ENCODE data around the gene LRRC14B. TPM values are rescaled to one million over a fixed set of nuclear protein-coding genes. Genes with fewer than 3 reads are reported as not detected.
"Not testable (repeated sequence)": the region's sequence is repeated elsewhere in the genome, so short reads cannot be mapped to it uniquely, and the experiment has no call there.

Gene LRRC14B
- polyA plus RNA-seq, 1 experiment: not detected

GRCh38 chr5:218457-219291, 27.4 kb downstream of the LRRC14B start:
- DNase-seq (ENCODE audit: low read depth, low spot score): no peak
- POLR2A ChIA-PET: interaction anchor here (0.5 to 1.0 kb wide), 4 partner anchors 9 to 106 kb away, joined by 3 to 6 read pairs (median 4); no protein-coding TSS in a partner anchor
- H3K27me3 ChIP-seq (ENCODE audit: control insufficient read depth, insufficient read depth, low read length): no peaks in the 10 kb centered on the region
- no peaks in the 10 kb centered on the region; the same call in 1 of the 2 replicates for H3K9me3 ChIP-seq (ENCODE audit: control insufficient read depth, insufficient read depth, low read length)
- peak overlapping the region; percentile 39 for H3K27ac ChIP-seq (ENCODE audit: low read depth, low read length)
- CTCF ChIA-PET: interaction anchor here (0.6 to 1.6 kb wide), 5 partner anchors 17 to 228 kb away, joined by 3 to 8 read pairs (median 6); no protein-coding TSS in a partner anchor
- peak overlapping the region; percentile 86 for H3K4me3 ChIP-seq (ENCODE audit: low read depth, low read length)
- TF ChIP-seq, protein P1, sequence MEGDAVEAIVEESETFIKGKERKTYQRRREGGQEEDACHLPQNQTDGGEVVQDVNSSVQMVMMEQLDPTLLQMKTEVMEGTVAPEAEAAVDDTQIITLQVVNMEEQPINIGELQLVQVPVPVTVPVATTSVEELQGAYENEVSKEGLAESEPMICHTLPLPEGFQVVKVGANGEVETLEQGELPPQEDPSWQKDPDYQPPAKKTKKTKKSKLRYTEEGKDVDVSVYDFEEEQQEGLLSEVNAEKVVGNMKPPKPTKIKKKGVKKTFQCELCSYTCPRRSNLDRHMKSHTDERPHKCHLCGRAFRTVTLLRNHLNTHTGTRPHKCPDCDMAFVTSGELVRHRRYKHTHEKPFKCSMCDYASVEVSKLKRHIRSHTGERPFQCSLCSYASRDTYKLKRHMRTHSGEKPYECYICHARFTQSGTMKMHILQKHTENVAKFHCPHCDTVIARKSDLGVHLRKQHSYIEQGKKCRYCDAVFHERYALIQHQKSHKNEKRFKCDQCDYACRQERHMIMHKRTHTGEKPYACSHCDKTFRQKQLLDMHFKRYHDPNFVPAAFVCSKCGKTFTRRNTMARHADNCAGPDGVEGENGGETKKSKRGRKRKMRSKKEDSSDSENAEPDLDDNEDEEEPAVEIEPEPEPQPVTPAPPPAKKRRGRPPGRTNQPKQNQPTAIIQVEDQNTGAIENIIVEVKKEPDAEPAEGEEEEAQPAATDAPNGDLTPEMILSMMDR (IDR thresholded peaks at IDR 0.05; ENCODE audit: low read depth, low read length): no peak

- no peak for DNase-seq (ENCODE audit: low read depth, low spot score)
- POLR2A ChIA-PET: interaction anchor here (0.8 kb wide), 1 partner anchor 65 kb away, joined by 3 read pairs; no protein-coding TSS in a partner anchor
- Histone ChIP-seq H3K27me3 (ENCODE audit: control insufficient read depth, insufficient read depth, low read length) (no peaks in the 10 kb centered on the region), H3K27ac (ENCODE audit: low read depth, low read length) (no peak overlapping the region), H3K4me3 (ENCODE audit: low read depth, low read length) (peak overlapping the region; percentile 86), H3K9me3 (ENCODE audit: control insufficient read depth, insufficient read depth, low read length) (no peaks in the 10 kb centered on the region; the same call in 1 of the 2 replicates)
- CTCF ChIA-PET: interaction anchor here (1.5 to 1.6 kb wide), 2 partner anchors 166 to 227 kb away, joined by 3 to 6 read pairs; no protein-coding TSS in a partner anchor
- TF ChIP-seq, protein P1 (IDR thresholded peaks at IDR 0.05; ENCODE audit: low read depth, low read length): no peak
These were observed 28.2 kb downstream of the LRRC14B start for GRCh38 chr5:219460-219863.

- no peak for DNase-seq (ENCODE audit: low read depth, low spot score)
- peak overlapping the region; percentile 86 for H3K4me3 ChIP-seq (ENCODE audit: low read depth, low read length)
These were observed 28.7 kb downstream of the LRRC14B start for GRCh38 chr5:219991-220390.

GRCh38 chr5:222951-223715, 31.8 kb downstream of the LRRC14B start:
- POLR2A ChIA-PET: not testable (repeated sequence)

More at GRCh38 chr5:219991-220390, 28.7 kb downstream of the LRRC14B start:
- Histone ChIP-seq H3K9me3 (ENCODE audit: control insufficient read depth, insufficient read depth, low read length) (no peaks in the 10 kb centered on the region; the same call in 1 of the 2 replicates), H3K27ac (ENCODE audit: low read depth, low read length) (no peak overlapping the region), H3K27me3 (ENCODE audit: control insufficient read depth, insufficient read depth, low read length) (no peaks in the 10 kb centered on the region)
- CTCF ChIA-PET: interaction anchor here (0.7 to 1.6 kb wide), 3 partner anchors 49 to 227 kb away, joined by 3 to 6 read pairs (median 3); no protein-coding TSS in a partner anchor
- POLR2A ChIA-PET: interaction anchor here (0.8 kb wide), 1 partner anchor 64 kb away, joined by 3 read pairs; no protein-coding TSS in a partner anchor
- TF ChIP-seq, protein P1 (IDR thresholded peaks at IDR 0.05; ENCODE audit: low read depth, low read length): no peak

DNA sequence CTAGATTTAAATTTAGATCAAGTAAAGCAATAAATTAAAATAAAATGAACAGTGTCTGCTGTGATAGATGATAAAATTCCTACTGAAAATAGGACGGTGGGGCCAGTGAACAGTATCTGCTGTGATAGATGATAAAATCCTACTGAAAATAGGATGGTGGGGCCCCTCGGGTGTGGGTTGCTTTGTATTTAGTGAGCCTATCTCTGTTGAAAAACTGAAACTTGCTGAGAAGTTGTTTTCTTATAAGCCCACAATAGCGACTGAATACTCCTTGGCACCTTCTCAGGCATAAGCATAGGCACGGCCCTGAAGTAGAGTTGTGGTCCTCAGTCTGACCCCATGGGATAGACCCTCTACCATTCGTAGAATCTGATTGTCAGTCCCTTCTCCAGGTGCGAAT, 32.5 kb downstream of the LRRC14B start:
- no peak for DNase-seq (ENCODE audit: low read depth, low spot score)
- Histone ChIP-seq H3K27ac (ENCODE audit: low read depth, low read length) (no peak overlapping the region), H3K4me3 (ENCODE audit: low read depth, low read length) (no peak overlapping the region), H3K27me3 (ENCODE audit: control insufficient read depth, insufficient read depth, low read length) (no peaks in the 10 kb centered on the region), H3K9me3 (ENCODE audit: control insufficient read depth, insufficient read depth, low read length) (no peaks in the 10 kb centered on the region; the same call in 1 of the 2 replicates)
- TF ChIP-seq, protein P1 (IDR thresholded peaks at IDR 0.05; ENCODE audit: low read depth, low read length): no peak
- ChIA-PET POLR2A (no interaction called here), CTCF (no interaction called here)

More at GRCh38 chr5:222951-223715, 31.8 kb downstream of the LRRC14B start:
- H3K27me3 ChIP-seq (ENCODE audit: control insufficient read depth, insufficient read depth, low read length); H3K4me3 ChIP-seq (ENCODE audit: low read depth, low read length); H3K27ac ChIP-seq (ENCODE audit: low read depth, low read length); H3K9me3 ChIP-seq (ENCODE audit: control insufficient read depth, insufficient read depth, low read length); DNase-seq (ENCODE audit: low read depth, low spot score): not testable (repeated sequence)
- CTCF ChIA-PET: interaction anchor here (1.3 kb wide), 1 partner anchor 35 kb away, joined by 3 read pairs; no protein-coding TSS in a partner anchor

Data from AG04450 (cell line).